Measurements from ENCODE around the gene TRAF3.

TRAF3 gene

GRCh38 chr14:102770147-102771123 lies 6.8 kb upstream of the TRAF3 start:
- Histone ChIP-seq H3K4me3 (replicated peaks; ENCODE audit: insufficient read depth, low read length) (no peak overlapping the region), H3K27ac (replicated peaks) (no peak overlapping the region), H3K27me3 (ENCODE audit: insufficient read depth, poor library complexity, severe bottlenecking) (no peaks in the 10 kb centered on the region)
- TF ChIP-seq CTCF (IDR thresholded peaks at IDR 0.05; ENCODE audit: insufficient read depth, low read length) (no peak), POLR2AphosphoS5 (IDR thresholded peaks at IDR 0.05; ENCODE audit: low read depth) (no peak), SPI1 (IDR thresholded peaks at IDR 0.05; ENCODE audit: borderline replicate concordance, low read depth) (no peak), REST (IDR thresholded peaks at IDR 0.05; ENCODE audit: insufficient replicate concordance, low read depth) (no peak), GABPA (IDR thresholded peaks at IDR 0.05; ENCODE audit: low read depth) (no peak)
- no peak for DNase-seq (ENCODE audit: low read depth in 1 of 2, low spot score in 1 of 2)

- H3K27ac ChIP-seq (replicated peaks), result no peak overlapping the region
Measured at GRCh38 chr14:102771144-102771543, 6.1 kb upstream of the TRAF3 start.

More at GRCh38 chr14:102771144-102771543, 6.1 kb upstream of the TRAF3 start:
- DNase-seq (ENCODE audit: low read depth in 1 of 2, low spot score in 1 of 2), result no peak
- Histone ChIP-seq H3K4me3 (replicated peaks; ENCODE audit: insufficient read depth, low read length) (no peak overlapping the region), H3K27me3 (ENCODE audit: insufficient read depth, poor library complexity, severe bottlenecking) (no peaks in the 10 kb centered on the region)
- TF ChIP-seq SPI1 (IDR thresholded peaks at IDR 0.05; ENCODE audit: borderline replicate concordance, low read depth) (no peak), REST (IDR thresholded peaks at IDR 0.05; ENCODE audit: insufficient replicate concordance, low read depth) (no peak), CTCF (IDR thresholded peaks at IDR 0.05; ENCODE audit: insufficient read depth, low read length) (no peak), POLR2AphosphoS5 (IDR thresholded peaks at IDR 0.05; ENCODE audit: low read depth) (no peak), GABPA (IDR thresholded peaks at IDR 0.05; ENCODE audit: low read depth) (no peak)

All from HL-60 (cell line).